ENCODE data around the gene ATP2B1.
"Not testable (repeated sequence)": the region's sequence is repeated elsewhere in the genome, so short reads cannot be mapped to it uniquely, and the experiment has no call there.

The ATP2B1 gene

DNA sequence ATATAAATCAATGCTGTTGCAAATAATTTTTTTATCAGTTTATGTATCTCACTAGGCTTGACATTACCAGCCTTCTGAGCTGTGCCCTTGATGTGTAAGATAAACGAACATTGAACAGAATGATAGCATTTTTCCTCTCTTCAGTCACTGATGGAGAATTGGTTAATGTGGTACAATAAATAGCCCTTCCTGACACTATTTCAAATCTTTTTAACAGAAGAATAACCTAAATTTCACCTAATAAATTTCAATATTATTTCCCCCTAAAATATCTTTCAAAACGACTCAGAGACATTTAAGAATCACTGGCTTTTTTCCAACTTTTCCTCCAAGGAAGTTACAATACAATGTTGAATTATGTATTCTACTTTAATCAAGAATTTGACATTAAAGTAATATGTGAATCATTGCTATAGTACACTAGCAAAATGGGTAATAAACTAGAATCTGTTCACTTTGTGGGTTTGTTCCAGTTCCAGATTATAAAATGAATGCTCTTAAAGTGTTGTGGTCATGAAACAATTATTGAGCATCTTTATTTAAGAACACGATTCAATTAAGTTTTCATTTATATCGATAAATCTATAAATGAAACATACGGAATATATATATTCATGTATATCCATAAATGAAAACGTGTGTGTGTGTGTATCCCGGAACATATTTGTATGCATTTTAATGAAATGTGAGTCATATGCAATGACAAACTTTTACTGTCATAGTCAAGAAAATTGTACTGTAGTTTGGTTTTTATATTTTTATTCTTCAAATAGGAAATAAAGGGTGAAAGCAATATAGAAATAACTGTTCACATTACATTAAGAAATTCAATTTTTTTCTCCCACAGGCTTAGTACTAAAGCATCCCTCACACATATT lies 2.5 kb upstream of the ATP2B1 start:
- DNase-seq: no peak

DNA sequence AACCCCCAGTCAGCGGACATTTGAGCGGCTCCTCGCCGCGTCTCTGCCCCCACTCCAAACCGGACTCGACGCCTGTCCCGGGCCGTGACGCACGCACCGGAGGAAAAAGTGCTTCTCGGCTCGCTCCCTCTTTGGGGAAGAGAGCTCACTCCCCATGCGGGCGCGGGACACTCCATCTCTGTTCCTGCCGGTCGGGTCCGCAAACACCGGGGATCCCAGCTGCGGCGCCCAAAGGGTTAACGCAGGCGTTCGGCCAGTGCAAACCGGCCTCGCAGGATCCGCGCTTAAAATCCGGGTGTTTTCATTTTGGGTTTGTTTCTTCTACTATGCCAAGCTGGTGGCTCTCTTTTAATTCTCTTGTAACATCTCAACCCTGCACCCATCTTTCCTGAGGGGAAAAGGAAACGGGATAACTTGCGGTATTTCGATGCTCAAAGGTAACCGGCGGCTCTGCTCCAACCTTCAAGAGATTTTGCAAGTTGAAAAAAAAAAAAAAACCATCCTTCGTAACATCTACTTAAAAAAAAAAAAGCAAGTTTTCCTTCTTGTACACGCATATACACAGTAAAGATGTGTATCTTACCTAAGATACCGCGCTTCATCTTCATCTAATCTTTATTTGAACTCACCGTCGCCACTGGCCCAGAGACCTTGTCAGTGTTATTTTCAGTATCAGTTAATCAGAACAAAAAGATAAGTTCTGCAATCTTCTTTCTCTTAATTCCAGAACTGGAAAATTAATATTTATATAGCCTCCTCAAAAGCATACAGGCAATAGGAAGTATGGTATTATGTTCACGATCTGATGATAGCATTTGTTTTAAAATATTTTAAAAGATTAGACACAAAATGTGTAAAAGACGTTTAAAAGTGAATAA lies 1.6 kb upstream of the ATP2B1 start:
- DNase-seq: peak; percentile 61

DNA sequence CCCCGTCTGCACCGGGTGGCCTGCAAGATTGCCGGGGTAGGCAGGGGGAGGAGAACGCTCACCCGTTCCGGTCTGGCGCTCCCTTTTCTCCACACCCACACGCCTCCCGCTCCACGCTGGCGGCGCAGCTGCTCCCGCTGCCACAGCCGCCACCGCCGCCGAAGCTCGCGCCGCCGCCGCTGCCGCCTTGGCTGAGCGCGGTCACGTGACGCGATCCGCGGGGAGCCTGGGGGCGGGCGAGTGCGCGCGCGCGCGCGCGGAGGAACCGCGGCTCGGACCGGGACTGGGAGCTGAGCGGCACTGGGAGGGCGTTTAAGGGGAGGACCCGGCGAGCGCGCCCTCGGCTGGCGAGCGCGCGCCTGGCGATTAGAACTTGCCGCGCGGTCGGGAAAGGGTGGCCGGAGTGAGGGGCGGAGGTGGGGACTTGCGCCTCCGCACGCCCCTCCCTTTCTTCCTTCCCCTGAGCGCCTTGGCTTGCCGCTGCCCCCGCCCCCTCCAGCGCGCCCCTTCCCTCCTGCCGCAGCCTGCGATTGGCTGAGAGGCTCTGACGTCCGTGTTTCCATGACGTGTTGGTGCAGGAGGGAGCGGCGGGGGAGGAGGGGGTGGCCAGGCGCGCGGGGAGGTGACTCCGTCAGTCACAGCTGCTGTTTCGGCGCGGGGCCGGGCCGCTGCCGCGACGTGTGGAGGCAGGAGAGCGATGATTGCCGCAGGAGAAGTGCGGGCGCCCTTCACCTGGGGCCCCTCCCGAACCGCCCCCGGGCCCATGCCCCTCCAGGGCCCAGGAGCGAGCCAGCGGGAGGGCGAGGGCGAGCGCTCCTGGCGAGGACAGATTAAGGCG lies 738 bp upstream of the ATP2B1 start:
- DNase-seq: peak; percentile 95

DNA sequence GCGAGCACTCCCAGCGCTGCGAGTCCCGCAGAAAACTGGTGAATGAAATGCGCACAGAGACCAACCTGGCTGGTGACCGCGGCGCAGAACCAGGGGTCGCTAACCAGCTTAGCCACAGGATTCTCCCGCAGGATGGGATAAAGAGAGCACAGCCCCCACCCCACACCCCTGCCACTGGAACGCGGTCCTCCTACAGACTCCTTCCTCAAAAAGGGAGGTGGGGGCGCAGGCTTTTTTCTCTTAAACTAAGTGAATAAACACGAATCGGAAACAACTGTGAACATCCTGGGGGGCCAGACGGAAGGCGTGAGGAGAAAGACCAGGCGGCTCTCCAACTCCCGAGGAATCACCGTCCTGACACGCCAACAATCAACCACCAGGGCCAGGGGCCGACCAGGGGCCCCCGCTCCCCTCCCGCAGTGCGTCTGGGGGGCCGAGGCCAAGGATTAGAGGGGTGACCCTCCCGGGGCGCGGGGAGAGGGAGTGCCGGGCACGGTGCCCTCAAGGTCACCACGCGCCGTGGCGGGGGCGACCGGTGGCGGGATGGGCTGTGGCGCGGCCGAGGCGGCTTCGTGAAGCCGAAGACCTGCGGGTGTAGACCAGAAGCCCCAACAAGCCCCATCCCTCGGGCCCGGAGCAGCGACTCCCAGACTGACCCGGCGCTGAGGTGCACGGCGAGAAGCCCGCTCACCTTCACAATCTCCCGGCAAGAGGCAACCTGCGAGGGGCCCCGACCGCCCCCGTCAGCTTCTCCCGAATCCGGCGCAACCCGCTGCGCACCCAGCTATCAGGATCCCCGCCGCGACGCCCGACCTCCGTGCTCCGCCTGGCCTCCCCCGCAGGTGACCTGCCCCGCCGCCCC lies 704 bp downstream of the ATP2B1 start:
- peak; percentile 25 for DNase-seq

DNA sequence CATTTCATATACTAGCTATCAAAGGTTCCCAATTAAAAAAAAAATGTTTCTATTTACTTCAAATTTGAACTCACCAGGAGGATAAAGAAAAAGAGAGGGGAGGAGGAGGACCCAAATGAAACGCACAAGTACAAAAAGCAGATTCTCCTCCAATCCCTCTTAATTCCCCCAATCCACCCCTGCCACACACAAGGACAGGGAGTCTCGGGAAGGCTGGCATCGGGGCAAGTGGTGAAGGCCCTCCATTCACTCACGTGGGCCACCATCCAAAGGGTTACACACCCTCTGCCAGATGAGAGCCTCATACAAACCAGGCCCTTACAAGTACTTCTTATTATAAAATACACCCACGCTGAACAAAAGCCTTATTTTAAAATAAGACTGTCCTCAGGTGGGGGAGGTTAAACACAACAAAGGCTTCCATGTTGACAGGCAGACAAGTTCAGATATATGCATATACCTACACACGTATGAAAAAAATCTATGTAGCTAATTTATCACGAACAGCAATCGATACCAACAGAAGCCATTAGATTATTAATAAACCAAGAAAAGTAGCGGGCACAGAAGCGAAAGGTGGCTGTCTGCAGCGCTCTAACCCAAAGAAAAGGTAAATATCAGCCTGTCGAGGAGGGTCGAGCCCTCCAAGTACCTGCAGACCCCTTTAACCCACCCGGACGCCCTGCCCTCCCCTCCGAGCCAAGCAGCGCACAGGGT lies 1.5 kb downstream of the ATP2B1 start:
- DNase-seq: peak; percentile 5

DNA sequence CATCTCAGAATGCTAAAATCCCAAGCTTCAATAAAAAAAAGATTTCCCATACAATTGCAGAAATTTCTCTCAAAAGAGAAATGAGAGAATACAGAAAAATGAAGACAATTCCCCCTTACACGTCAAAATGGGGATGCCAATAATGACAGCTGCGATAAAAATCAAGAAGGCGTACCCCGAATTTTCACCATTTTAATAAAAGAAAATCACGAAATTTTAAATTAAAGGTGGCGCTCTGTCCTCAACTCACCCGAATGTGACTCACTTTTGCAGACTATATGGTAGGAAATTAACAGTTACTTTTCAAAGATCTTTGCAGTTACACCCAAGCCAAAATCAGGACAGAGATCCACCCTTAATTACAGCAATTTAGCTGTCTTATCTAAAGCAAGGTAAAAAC lies 2.1 kb downstream of the ATP2B1 start:
- no peak for DNase-seq

DNA sequence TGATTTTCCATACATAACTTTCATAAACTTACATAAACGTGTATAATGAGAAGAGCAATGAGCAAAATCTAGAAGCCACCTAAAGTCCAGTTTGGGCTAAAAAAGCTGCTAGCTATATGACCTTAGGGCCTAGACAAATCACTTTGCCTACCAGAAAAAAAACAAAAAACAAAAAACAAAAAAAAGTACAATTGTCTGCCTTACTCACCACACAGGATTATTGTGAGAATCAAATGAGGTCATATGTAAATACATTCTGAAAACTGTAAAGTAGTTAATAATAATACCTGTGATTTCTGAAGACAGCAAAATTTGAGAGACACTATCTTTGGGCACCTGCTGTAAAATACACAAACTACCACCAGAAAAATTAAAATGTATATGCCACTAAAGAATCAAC lies 4.2 kb downstream of the ATP2B1 start:
- no peak for DNase-seq

DNA sequence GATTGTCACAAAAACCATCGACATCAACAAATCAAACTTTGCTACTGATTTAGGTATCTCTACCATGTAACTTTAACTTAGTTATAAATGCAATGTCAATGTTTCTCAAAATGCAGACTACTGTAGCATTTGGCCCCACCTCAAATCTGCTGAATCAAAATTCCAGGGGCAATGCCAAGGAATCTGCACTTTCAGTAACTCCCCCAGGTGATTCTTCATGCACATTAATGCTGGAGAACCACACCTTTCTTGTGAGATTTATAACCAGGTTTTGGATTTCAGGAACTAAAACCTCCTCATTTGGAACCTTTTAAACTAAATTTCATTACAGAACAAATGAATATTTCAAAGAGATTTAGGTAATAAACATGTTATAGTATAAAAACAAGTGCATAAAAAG lies 4.9 kb downstream of the ATP2B1 start:
- no peak for DNase-seq

DNA sequence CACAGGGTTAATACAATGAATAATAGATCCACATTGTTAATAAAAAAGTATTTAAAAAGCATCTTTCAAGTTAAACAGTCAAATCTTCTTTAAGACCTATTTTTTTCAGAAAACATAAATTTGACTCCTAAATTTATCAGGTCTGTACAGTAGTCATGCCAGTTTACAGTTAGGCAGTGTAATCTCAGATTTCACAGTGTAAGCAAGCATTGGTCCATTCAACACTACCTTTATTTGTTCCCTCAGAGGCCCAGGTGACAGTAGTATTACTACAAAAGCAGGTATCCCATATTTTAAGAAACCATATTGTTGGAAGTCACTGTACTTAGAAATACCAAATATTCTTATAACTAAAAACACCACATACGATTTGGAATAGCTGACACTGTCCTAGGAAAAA lies 6.1 kb downstream of the ATP2B1 start:
- DNase-seq: no peak

DNA sequence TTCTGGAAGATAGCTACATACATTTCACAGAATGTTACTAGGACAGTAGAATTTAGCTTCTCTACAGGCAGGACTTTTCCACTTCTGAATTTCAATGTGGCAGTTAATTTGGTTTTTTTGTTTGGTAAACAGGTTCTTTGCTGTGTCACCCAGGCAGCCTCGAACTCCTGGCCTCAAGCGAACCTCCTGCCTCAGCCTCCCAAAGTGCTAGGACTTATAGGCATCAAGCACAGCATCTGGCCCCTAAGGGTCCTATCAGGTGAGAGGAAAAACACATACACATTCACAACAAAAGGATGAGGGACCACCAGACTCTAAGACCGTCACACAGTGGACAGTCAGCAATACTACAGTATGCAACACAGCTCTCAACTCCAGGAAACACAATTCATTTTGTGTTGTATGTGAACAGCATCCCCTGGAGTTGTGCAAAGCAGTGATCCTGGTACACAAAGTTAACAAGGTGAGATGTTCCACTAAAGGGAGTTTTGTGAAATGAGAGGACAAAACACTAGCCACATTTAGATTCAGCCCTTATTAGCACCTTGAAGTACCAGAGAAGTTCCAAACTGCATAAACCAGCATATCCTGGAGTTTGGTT lies 6.9 kb downstream of the ATP2B1 start:
- no peak for DNase-seq

DNA sequence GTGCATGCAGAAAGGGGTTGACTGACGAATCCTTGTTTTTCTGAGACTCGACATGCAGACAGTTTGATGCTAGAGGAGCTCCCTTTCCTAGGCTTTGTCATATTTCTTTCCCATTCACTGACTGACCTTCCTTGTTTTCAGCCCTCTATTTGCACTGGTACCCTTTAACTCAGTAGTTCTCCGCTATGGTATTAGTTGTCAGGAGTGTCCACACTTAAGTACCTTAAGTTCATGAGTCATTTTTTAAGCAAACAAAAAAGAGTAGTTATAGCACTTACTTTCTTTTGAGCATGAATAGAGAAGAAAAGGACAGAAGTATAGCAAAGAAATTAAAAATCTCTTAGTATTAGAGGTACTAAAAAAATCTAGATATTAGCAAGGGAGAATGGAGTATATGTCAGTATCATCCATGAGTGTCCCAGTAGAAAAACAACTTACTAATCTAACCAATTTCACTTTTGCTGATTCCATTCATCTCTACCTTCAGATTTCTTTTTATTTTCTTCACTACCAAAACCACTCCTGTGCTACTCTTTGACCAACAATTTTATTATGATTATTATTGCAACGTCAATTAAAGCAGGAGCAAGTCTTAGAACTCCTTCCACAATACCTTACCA lies 8.3 kb downstream of the ATP2B1 start:
- DNase-seq: no peak

DNA sequence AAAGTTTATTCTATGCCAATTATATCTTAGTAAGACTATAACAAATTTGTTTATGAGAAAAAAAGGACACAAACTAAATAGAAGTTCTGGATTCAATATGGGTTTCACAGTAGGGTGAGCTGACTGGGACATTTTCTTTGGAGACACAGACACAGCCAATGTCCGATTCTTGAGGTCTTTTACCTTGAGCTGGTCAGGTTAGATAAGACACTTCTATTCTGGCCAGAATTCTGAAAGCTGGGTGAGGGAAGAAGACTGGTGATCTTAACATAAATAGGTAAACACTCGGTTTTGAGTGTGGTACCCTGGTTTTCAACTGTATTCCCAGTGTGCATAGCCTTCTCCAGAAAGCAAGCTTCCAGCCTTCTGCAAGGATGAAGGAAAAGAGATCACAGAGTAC lies 10.0 kb downstream of the ATP2B1 start:
- DNase-seq: no peak

DNA sequence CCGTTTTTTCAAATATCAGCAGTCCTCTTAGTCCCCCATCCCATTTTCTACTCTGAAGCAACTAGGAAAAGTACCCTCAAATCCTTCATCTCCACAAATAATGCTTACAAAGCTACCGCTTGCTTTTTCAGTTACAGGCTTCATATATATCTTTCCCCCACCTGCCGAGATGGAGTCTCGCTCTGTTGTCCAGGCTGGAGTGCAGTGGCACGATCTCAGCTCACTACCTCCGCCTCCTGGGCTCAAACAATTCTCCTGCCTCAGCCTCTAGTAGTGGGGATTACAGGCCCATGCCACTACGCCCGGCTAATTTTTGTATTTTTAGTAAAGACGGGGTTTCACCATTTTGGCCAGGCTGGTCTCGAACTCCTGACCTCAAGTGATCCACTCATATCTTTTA lies 10.9 kb downstream of the ATP2B1 start:
- not testable (repeated sequence) for DNase-seq

DNA sequence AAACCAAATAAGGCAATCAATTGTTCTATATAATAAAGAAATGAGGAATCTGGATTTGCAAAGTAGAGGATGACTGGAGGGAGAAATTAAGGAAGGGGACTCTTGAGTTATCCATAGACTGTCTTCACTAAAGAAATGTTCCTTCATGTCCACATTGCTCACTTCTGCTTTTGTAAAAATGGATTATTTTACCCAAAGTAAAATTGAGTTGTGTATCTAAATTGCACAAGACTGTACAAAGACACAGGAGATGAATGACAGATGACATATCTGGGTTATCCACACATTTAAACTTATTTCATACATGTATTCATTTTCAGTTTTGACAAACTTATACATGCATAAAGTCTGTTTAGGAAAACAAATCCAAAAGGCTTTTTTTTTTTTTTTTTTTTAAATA lies 11.3 kb downstream of the ATP2B1 start:
- DNase-seq: no peak

DNA sequence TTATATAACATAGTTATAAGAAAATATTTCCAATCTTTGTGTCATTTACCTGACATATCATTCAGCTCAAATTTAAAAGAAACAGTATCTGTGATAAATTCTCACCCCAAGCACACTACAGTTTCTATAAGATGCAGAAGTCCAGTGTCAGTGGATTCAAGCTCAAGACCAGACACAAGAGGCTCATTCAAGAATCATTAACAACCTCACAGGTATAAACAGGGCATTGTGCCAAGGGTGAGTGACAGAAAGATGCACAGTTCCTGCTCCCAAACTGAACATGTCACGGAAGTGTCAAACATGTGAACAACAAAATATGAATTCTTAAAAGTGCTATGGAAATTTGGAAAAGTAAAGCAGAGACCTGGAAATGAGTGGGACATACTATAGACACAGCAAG lies 12.8 kb downstream of the ATP2B1 start:
- no peak for DNase-seq

DNA sequence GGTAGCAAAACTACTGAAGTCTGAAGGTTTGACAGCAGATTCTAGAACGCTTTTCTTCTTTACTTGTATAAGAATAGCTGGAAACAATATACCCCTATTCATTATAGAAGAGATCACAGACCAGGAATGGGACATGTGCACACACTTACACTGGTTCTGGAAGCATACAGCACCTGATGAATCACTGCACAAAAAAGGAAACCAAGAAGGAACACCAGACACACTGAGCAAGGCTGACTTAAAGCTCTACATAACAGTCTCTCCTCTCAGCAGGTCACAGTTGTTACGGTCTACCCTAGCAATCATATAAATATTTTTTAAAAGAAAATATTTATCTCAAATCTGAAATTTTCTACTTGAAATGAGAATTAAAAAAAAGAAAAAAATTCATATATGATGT lies 13.5 kb downstream of the ATP2B1 start:
- DNase-seq: no peak

DNA sequence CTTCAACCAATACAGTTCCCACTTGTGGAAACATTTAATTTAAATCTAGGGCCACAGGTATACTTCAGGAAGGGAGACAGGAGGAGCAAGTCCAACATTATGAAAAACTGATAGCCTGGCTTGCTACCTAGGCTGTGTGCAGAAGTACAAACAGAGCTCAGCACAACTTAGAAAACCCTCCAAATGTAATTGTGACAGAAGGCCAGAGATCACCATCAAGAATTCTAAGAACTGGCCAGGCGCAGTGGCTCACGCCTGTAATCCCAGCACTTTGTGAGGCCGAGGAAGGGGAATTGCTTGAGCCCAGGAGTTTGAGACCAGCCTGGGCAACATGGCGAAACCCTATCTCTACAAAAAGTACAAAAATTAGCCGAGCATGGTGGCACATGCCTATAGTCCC lies 14.1 kb downstream of the ATP2B1 start:
- no peak for DNase-seq

DNA sequence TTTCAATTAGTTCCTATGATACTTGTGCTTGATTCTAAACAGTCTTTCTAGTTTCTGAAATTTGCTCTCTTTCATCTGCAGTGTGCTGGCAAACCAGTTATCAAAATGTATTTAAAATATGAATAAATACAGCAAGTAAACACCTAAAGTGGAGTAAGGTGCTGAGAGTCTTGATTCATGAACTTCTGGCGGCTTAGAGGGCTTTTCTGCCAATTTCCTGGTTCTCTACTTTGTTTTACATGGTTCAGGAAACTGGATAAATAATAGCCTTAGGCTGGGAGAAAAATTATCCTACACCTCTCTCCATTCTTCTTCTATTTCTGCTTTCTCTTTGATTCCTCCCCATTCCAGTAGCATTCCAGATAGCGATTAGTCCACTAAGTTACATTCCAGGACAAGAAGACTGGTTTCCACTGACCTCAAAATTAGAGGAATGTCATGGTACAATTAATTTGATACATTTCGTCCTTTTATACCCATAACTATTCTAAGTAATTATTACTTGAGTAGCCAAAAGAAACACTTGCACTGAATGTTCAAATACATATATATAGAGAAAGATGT lies 14.9 kb downstream of the ATP2B1 start:
- no peak for DNase-seq

DNA sequence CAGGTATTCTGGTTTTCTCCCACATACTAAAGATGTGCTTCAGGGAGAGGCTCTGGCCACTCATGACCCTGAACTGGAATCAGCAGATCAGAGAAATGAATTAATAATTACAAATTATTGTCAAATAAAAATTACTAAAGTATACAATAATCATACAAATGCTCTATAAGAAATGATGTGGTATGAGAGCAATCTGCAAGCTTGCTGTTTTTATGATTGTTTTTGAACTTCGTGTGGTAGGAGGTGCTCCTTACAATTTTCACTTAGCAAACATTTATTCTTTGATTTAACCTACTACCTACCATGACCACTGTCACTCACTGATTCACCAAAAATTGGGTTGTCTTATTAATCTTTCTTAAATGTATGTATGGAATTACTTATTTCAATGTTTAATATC lies 16.2 kb downstream of the ATP2B1 start:
- DNase-seq: no peak

DNA sequence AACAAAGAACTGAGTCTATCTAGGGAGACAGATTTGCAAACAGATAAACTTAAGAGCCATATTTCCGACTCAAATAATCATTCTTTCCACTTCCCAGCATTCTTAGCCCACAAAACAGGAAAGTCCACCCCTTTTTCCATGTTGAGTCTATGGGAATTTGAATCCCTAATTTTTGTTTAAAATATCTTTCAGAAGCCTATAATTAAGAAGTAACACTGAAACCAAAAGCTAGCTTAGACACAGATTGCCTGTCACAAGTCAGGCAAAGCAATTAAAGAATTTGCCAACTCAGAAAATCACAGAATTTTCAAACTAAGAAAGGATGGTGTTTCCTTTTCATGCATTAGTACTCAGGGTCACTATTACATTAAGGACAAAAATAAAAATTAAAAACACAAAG lies 17.0 kb downstream of the ATP2B1 start:
- DNase-seq: no peak

Data from NK-92 treated with Interleukin-12 subunit alpha and Interleukin-12 subunit beta, amount 100 ng/mL, for 24 hours (cell line).